ENCODE results near the gene RER1.

GRCh38 chr1:2389644-2390043 is 2.0 kb upstream of the RER1 start:
- TF ChIP-seq CTCF (IDR thresholded peaks at IDR 0.05; ENCODE audit: insufficient read depth, low read length, poor library complexity, severe bottlenecking) = no peak
- TF ChIP-seq EZH2phosphoT487 (conservative IDR thresholded peaks at IDR 0.05; ENCODE audit: low read length) = no peak

Data from SU-DHL-6 (cell line).